Left ventricle myocardium inferior (tissue), 1 donor: ENCODE measurements around the gene OR8H3. TPM values are rescaled to one million over a fixed set of nuclear protein-coding genes. Genes with fewer than 3 reads are reported as not detected.

Experiments
- DNase-seq: peaks from one replicate; pipeline ENCODE4 v3.0.0-alpha.2; 2020
- H3K27ac ChIP-seq: fragments of 200-600 bp; replicated peaks from 2 replicates; pipeline ENCODE4 v1.8.0; 2021
- H3K27me3 ChIP-seq: fragments of 200-600 bp; 2 replicates; pipeline ENCODE4 v1.8.0; 2021; ENCODE audit warnings: low read depth
- H3K36me3 ChIP-seq: fragments of 200-600 bp; 2 replicates; pipeline ENCODE4 v1.8.0; 2021
- H3K4me1 ChIP-seq: fragments of 200-600 bp; 2 replicates; pipeline ENCODE4 v1.8.0; 2021
- H3K4me3 ChIP-seq: fragments of 200-600 bp; 2 replicates; pipeline ENCODE4 v1.8.0; 2021; ENCODE audit warnings: mild to moderate bottlenecking, moderate library complexity
- H3K9me3 ChIP-seq: fragments of 200-600 bp; replicated peaks from 2 replicates; pipeline ENCODE4 v1.8.0; 2021
- intact Hi-C: fragments of 100-400 bp; cut with micrococcal nuclease; formaldehyde crosslinking; loops from one replicate; pipeline ENCODE4 v1.11.0; 2022
- total RNA-seq: library from RNA; stranded (reverse); fragmentation: NEBNext Ultra II Directional; extraction: Animal tissue kit (Norgen Biotek cat#: 25700); gene quantifications from one replicate; pipeline ENCODE4 v1.2.1, GENCODE V29; 2021
- TF ChIP-seq, protein P1 (sequence below): fragments of 200-600 bp; IDR thresholded peaks from 2 replicates; pipeline ENCODE4 v1.8.0; 2021; ENCODE audit warnings: antibody characterized with exemption, mild to moderate bottlenecking, borderline replicate concordance
- donor health status: DM: no; HTN: yes; CAD: no; lungs with severe emphysema.

OR8H3 gene
- total RNA-seq, 1 donor from 2014 or later: not detected

DNA sequence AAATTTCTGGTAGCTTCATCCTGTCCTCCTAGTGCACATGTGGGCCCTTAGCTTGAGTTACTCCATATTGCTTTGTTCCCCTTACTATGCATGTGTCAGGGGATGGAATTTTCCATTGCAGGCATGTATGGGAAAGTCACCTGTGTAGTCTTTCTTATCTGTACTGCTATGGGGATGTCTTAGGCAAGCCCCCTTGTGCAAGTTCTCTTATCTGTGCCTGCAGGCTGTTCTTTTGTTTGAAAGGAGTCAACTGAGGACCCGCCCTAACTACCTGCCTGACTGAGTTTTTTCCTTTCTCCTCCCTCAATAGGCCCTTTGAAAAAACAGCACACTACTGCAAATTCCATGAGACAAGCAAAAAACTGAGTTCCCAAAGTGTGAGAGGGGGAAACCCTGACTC is 29.2 kb downstream of the OR8H3 start:
- Histone ChIP-seq H3K27ac (no peak overlapping the region), H3K27me3 (no peaks in the 10 kb centered on the region), H3K4me1 (no peaks in the 10 kb centered on the region), H3K4me3 (no peak overlapping the region), H3K9me3 (peaks cover 69% of the 10 kb centered on the region), H3K36me3 (no peaks in the 10 kb centered on the region)
- TF ChIP-seq, protein P1, sequence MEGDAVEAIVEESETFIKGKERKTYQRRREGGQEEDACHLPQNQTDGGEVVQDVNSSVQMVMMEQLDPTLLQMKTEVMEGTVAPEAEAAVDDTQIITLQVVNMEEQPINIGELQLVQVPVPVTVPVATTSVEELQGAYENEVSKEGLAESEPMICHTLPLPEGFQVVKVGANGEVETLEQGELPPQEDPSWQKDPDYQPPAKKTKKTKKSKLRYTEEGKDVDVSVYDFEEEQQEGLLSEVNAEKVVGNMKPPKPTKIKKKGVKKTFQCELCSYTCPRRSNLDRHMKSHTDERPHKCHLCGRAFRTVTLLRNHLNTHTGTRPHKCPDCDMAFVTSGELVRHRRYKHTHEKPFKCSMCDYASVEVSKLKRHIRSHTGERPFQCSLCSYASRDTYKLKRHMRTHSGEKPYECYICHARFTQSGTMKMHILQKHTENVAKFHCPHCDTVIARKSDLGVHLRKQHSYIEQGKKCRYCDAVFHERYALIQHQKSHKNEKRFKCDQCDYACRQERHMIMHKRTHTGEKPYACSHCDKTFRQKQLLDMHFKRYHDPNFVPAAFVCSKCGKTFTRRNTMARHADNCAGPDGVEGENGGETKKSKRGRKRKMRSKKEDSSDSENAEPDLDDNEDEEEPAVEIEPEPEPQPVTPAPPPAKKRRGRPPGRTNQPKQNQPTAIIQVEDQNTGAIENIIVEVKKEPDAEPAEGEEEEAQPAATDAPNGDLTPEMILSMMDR: no peak
- intact Hi-C loops: no loop called here
- DNase-seq: no peak

DNA sequence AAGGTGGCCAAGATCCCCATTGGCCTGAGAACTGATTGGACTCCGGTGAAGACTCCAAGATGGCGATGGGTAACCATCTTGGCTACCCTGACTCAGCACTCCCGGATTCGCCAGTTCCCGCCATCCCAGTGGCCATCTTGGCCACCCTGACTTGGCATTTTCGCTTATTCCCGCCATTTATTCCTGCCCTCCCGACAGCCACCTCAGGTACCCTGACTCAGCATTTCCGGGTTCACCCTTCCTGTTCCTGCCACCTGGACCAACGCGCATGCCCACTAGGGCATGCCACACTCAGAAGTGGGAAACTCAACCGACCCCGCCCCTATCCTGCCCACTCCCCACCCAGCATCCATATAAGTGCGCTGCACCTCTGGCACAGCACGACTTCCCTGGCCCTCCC is 30.2 kb downstream of the OR8H3 start:
- intact Hi-C loops: no loop called here
- DNase-seq: no peak
- peaks cover 72% of the 10 kb centered on the region for H3K9me3 ChIP-seq
- H3K27me3 ChIP-seq: no peaks in the 10 kb centered on the region
- H3K36me3 ChIP-seq: no peaks in the 10 kb centered on the region
- TF ChIP-seq, protein P1: no peak
- no peak overlapping the region for H3K4me3 ChIP-seq
- no peaks in the 10 kb centered on the region for H3K4me1 ChIP-seq
- no peak overlapping the region for H3K27ac ChIP-seq

DNA sequence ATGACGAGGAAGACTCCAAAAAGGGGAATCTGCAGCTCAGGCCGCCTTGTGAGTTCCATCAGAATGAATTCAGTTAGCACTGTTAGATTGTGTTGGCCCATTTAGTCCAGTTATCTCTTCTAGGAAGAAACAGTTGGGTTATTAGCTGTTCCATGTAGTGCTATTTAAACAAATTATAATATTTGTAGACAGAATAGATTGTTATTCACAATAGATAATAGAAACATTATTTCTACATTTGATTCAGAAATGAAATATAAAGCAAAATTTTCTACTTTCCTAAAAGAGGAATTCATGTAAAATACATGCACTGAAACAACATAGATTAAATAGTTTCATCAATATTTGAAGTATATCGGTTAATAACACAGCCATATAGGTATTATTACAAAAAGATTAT is 38.0 kb downstream of the OR8H3 start, which contains the start of gene OR8K5:
OR8K5 (minus strand) TSS at position 101 of the 400 bp plus-strand sequence; CDS start at position 101, 0 bp downstream.
- Histone ChIP-seq H3K4me1 (no peaks in the 10 kb centered on the region), H3K9me3 (peaks cover 50% of the 10 kb centered on the region), H3K27ac (no peak within 1 kb of the TSS), H3K36me3 (no peaks in the 10 kb centered on the region), H3K4me3 (no peak within 1 kb of the TSS), H3K27me3 (no peaks in the 10 kb centered on the region)
- TF ChIP-seq, protein P1: no peak
- intact Hi-C loops: no loop called here
- no peak for DNase-seq

DNA sequence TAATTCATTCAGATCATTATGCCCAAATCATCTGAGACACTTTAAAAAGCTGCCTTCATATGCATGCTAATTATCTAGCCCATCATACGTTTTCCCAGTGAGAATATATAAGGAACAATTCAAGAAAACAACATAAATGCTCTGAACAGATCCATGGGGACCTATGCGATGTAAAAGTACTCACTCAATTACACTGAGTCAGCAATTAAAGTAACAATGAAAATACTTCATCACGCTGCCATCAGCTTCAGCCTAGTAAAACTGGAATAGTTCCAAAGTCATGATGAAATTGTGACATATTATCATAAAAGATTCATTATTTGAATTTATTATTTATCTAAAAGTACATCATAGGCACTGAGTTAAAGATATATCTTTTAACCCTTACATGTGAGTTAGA is 41.6 kb downstream of the OR8H3 start:
- TF ChIP-seq, protein P1: no peak
- intact Hi-C loops: no loop called here
- DNase-seq: no peak

DNA sequence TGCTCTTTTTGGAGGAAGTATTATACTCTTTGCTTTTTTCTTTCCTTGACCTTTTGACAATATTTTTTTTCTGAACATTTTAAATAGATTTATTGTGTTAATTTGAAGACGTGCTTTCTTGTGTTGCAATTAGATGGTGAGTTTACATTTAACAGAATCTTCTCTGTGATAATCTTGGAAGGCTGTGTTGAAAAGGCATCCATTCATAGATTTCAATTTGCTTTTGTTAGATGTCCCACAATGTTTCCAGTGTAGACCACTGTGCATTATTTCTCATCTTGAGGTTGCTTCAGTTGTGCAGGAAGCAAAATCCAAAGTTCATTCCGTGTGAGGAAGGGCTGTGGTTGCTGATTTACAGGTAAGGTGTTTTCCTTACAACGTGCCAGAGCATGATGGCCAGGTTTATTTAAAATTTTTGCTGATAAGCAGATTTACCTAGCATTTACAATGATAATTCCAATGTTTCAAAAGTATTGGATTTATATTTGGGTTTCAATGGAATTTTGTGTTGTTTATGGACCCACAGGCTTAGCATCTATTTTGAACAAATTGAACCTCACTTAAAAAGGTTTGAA is 50.2 kb downstream of the OR8H3 start:
- TF ChIP-seq, protein P1: no peak
- Histone ChIP-seq H3K27ac (no peak overlapping the region), H3K4me1 (no peaks in the 10 kb centered on the region), H3K36me3 (no peaks in the 10 kb centered on the region), H3K4me3 (no peak overlapping the region), H3K9me3 (peaks cover 9% of the 10 kb centered on the region), H3K27me3 (no peaks in the 10 kb centered on the region)
- no peak for DNase-seq
- intact Hi-C loops: no loop called here

More for the DNA sequence above, 41.6 kb downstream of the OR8H3 start:
- no peak overlapping the region for H3K27ac ChIP-seq
- no peaks in the 10 kb centered on the region for H3K36me3 ChIP-seq
- H3K27me3 ChIP-seq: no peaks in the 10 kb centered on the region
- H3K9me3 ChIP-seq: peaks cover 30% of the 10 kb centered on the region
- no peak overlapping the region for H3K4me3 ChIP-seq
- no peaks in the 10 kb centered on the region for H3K4me1 ChIP-seq

Other genes with a start within 250 kb of the OR8H3 start
- not detected for gene TRIM51, start 239.1 kb upstream of the OR8H3 start, total RNA-seq
- not detected for gene OR5W2, start 207.8 kb upstream of the OR8H3 start, total RNA-seq
- gene OR5I1, start 186.0 kb upstream of the OR8H3 start, total RNA-seq: not detected
- not detected for gene OR10AG1, start 152.4 kb upstream of the OR8H3 start, total RNA-seq
- gene OR5F1, start 127.7 kb upstream of the OR8H3 start, total RNA-seq: not detected
- gene OR5AS1, start 94.7 kb upstream of the OR8H3 start, total RNA-seq: not detected
- gene OR8I2, start 29.1 kb upstream of the OR8H3 start, total RNA-seq: not detected
- not detected for gene OR8H2, start 18.7 kb upstream of the OR8H3 start, total RNA-seq
- gene OR8J3, start 17.8 kb downstream of the OR8H3 start, total RNA-seq: not detected
- not detected for gene OR8K5, start 37.9 kb downstream of the OR8H3 start, total RNA-seq
- not detected for gene OR5J2, start 54.2 kb downstream of the OR8H3 start, total RNA-seq
- gene OR5T2, start 111.9 kb downstream of the OR8H3 start, total RNA-seq: not detected
- not detected for gene OR5T3, start 129.9 kb downstream of the OR8H3 start, total RNA-seq
- gene OR5T1, start 151.8 kb downstream of the OR8H3 start, total RNA-seq: not detected
- gene OR8H1, start 169.9 kb downstream of the OR8H3 start, total RNA-seq: not detected
- not detected for gene OR8K3, start 192.8 kb downstream of the OR8H3 start, total RNA-seq
- gene OR8K1, start 223.7 kb downstream of the OR8H3 start, total RNA-seq: not detected
- not detected for gene OR8J1, start 231.9 kb downstream of the OR8H3 start, total RNA-seq